Measurements from ENCODE around the gene NF2.
"Not testable (repeated sequence)": the region's sequence is repeated elsewhere in the genome, so short reads cannot be mapped to it uniquely, and the experiment has no call there.

Gene NF2

GRCh38 chr22:29597871-29598683 is 5.4 kb upstream of the NF2 start:
- DNase-seq, result not testable (repeated sequence)

GRCh38 chr22:29598684-29599020 is 4.8 kb upstream of the NF2 start:
- no peak for DNase-seq

- DNase-seq, result no peak
Measured at GRCh38 chr22:29604076-29604360, 585 bp downstream of the NF2 start.

- DNase-seq, result no peak
Measured at GRCh38 chr22:29605527-29605850, 2.1 kb downstream of the NF2 start.

- DNase-seq, result no peak
Measured at GRCh38 chr22:29606320-29606719, 2.9 kb downstream of the NF2 start.

- DNase-seq, result no peak
Measured at GRCh38 chr22:29607426-29607825, 4.0 kb downstream of the NF2 start.

- no peak for DNase-seq
Measured at GRCh38 chr22:29609139-29609538, 5.7 kb downstream of the NF2 start.

- no peak for DNase-seq
Measured at GRCh38 chr22:29610780-29611179, 7.3 kb downstream of the NF2 start.

DNA sequence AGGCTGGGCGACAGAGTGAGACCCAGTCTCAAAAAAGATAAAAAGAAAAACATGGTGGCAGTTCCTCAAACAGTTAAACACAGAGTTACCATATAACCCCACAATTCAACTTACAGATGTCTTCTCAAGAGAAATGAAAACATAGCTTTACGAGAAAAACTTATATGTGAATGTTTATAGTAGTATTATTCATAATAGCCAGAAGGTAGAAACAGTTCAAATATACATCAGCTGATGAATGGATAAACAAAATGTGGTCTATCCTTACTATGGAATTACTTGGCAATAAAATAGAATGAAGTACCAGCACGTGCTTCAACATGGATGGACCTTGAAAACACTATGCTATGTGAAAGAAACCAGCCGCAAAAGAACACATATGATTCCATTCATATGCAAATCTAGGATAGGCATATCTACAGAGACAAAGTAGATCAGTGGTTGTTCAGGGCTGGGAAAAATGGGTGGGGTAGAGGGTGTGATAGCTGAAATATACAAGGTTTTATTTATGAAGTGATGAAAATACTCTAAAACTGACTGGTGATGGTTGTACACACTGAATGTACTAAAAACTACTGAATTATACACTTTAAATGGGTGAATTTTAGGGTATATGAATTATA is 12.4 kb downstream of the NF2 start:
- no peak for DNase-seq

DNA sequence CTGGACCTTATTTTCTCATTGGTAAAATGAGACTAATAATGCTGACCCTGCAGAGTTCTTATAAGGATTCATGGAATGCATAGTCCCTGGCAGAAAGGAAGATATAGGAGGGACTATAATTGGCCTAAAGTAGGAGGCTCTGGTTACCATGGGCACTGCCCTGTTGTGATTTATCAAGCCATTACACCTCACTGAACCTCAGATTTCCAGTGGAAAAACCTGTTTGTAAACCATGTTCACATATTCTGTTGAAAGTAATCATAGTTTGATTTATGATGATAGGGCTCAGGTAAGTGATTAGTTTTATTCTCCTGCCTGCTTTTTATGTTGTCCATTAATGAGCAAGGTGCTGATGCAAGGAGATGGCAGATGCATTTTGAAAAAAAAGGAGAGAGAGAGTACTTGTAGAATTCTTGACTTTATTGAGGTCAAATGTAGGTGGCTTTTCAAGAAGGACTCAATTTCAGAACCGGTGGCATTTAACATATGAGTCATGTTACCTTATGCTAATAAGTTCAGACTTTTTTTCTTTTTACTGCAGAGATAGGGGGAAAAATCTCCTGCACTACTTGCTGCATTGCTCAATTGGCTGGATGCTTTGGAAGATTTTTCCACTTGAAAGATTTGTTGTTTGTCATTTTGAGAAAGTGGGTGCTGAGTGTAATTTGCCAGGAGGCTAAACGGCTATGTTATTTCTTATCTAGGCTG is 14.6 kb downstream of the NF2 start:
- no peak for DNase-seq

- DNase-seq, result no peak
Measured at GRCh38 chr22:29621761-29622526, 18.5 kb downstream of the NF2 start.

DNA sequence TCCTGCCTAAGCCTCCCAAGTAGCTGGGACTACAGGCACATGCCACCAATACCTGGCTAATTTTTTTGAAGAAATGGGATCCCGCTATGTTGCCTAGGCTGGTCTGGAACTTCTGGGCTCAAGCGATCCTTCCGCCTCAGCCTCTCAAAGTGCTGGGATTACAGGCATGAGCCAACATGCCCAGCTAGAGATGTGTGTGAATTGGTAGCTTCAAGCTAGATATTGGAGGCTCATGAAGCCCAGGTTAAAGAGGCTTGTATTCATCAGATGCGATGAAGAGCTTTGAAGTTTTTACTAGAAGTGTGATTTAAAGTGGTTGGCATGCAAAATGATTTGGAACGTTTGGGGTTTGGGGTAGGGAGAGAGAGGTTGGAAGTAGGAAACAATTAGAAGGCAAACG is 19.6 kb downstream of the NF2 start:
- no peak for DNase-seq

DNA sequence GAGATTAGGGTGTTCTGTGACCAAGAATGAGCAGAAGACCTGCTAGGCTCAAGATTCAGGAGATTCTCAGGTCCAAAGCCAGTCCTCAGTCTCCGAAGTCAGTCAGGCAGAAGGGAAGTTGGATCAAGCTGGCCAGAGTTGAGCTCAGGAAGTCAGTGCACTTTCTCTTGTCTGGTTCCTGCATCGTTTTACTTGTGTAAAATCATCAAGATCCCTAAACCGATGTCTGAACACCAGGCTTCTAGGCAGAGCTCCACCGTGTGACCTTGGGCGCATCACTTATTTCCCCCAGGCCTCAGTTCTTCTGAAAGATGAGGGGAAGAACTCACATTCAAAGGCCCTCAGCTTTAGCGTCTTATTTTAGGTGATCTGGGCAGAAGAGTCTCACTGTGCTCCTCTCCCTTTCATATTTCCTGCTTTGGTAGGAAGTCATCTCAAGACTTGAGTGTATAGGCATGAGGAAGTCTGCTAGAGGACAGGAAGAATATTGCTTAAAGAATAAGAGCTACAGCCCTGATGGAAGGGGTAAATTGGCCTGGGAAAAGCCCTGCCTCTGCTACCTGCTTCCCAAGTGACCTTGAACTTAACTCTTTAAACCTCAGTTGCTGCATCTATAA is 20.2 kb downstream of the NF2 start:
- no peak for DNase-seq

DNA sequence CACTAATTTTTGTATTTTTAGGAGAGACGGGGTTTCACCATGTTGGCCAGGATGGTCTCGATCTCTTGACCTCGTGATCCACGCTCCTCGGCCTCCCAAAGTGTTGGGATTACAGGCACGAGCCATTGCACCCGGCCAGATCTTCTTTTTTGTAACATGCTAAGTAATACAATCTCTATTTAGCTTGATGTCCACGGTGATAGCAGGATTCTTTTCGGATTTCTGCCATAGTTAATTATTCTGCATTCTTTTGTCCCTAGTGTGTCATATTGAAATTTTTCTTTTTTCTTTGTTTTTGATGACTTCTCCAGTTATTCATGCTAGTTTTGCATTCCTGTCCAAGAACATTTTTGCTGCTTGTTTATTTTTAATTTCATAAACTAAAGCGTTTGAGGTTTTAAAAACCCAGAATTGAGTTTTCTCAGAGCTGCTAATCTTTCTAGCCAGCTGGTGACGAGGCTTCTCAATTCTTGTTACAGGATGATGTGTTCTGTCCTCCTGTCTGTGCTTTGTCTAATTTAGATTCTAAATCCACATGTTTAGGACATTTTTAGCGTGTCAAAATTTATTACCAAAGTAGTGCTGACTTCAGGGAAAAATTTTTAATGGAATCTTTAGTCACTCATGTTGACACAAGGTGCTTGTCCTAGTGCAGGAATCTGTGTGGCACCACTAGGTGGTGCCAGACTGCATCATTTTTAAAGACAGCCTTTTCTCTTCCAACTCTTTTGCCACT is 21.8 kb downstream of the NF2 start:
- peak; percentile 16 for DNase-seq

DNA sequence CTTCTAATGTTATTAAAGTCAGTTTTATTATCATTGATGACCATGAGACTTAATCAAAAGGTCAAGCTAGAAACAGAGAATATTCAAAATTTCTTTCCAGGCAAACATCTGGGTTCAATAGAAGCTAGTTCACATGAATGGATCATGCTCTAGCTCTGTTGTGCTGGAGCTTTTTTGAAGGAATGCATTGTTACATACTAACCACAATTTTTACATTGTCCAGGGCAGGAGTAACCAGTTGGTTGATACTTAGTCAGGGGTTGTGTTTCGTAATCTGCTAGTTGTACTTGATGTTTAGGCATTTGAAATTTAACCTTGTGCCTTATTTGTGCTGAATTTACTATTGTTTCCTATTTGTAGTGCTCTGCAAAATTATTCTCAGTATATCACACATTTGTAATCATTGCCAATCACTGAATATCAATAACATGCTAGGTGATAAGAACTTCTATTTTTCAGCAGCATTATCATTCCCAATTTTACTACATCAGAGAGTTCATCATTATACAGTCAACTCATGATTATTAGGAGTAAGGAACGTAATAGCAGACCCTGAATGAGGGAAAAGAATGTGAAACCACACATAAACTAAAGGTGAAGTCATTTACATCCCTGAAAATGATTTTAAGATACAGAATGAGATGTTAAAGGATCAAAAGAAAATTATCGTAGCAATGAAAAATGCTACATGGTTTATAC is 23.2 kb downstream of the NF2 start:
- no peak for DNase-seq

DNA sequence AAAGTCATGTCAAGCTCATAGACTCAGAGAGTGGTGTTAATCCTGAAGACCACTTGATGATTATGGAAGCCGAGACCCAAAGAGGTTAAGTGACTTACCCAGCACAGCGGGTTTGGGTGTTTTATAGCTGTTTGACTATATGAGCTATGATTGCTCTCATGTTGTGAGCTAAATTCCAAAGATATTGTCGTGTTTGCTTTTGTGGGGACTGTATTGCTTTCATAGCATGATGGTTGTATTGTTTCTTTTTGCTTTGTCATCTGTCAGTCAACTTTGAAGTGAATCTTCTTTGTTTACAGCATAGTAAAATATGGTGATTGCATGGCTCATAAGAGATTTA is 23.7 kb downstream of the NF2 start:
- no peak for DNase-seq

- no peak for DNase-seq
Measured at GRCh38 chr22:29628996-29629902, 25.8 kb downstream of the NF2 start.

- DNase-seq, result no peak
Measured at GRCh38 chr22:29629903-29630516, 26.6 kb downstream of the NF2 start.

- DNase-seq, result no peak
Measured at GRCh38 chr22:29630987-29631386, 27.6 kb downstream of the NF2 start.

GRCh38 chr22:29631725-29632124 is 28.3 kb downstream of the NF2 start:
- no peak for DNase-seq

DNA sequence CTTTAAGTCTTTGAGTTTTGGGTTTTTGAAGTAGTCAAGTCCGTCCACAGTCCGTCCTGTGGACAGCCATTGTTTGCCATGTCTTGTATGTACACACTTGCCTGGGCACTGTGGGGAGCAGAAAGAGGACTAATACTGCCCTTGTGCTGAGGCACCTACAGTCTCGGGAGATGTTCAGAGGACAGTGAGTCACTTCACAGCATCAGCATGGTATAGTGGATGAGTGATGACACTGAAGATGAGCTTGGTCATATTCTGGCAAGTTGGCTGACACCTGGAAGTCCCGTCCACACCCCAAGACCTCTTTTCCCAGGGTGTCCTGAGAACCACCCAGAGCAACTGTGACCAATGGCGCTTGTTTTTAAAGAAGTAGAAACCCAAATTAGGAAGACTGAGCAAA is 29.2 kb downstream of the NF2 start:
- no peak for DNase-seq

Measured in NCI-H2029 (cell line).